K562 (cell line): ENCODE data around the gene PPP1R10. TPM values are rescaled to one million over a fixed set of nuclear protein-coding genes. Genes with fewer than 3 reads are reported as not detected.
A peak's percentile ranks its signal among the peaks of the same experiment; 100 is the strongest.

Source experiments
- BACH1 ChIP-seq: fragments of 200-800 bp; sonication (Bioruptor generic); IDR thresholded peaks from 2 replicates; pipeline ENCODE4 v1.6.1; 2016; ENCODE audit warnings: missing genetic modification characterization, missing compliant biosample characterization
- COPS2 ChIP-seq: fragments of 450-650 bp; conservative IDR thresholded peaks from 2 replicates; pipeline ENCODE4 v1.6.1; 2016; ENCODE audit warnings: mild to moderate bottlenecking, moderate library complexity
- CXXC5 ChIP-seq: fragments of 250-450 bp; sonication (Bioruptor Pico); IDR thresholded peaks from 2 replicates; pipeline ENCODE4 v1.8.0; 2022; ENCODE audit warnings: inconsistent platforms, mild to moderate bottlenecking, moderate library complexity
- DPF2 ChIP-seq: fragments of 450-650 bp; IDR thresholded peaks from 2 replicates; pipeline ENCODE4 v1.6.1; 2016
- FOXA1 ChIP-seq: fragments of 450-650 bp; IDR thresholded peaks from 2 replicates; pipeline ENCODE4 v1.6.1; 2016; ENCODE audit warnings: mild to moderate bottlenecking, borderline replicate concordance
- FOXK1 ChIP-seq: sonication (generic); formaldehyde crosslinking; IDR thresholded peaks from 2 replicates; pipeline ENCODE4 v1.8.0; 2022; ENCODE audit warnings: missing genetic modification reagents, mild to moderate bottlenecking, borderline replicate concordance
- KLF1 ChIP-seq: fragments of 450-650 bp; IDR thresholded peaks from 2 replicates; pipeline ENCODE4 v1.6.1; 2016; ENCODE audit warnings: missing genetic modification characterization, missing compliant biosample characterization
- MEIS2 ChIP-seq: fragments of 450-650 bp; IDR thresholded peaks from 2 replicates; pipeline ENCODE4 v1.6.1; 2014; ENCODE audit warnings: mild to moderate bottlenecking; ENCODE audit not compliant: partially characterized antibody
- RBM25 ChIP-seq: fragments of 200-400 bp; formaldehyde crosslinking; IDR thresholded peaks from 2 replicates; pipeline ENCODE4 v1.6.1; 2018; ENCODE audit warnings: low read length, low read depth, moderate library complexity; ENCODE audit not compliant: severe bottlenecking
- RREB1 ChIP-seq: fragments of 250-450 bp; sonication (Bioruptor Pico); IDR thresholded peaks from 2 replicates; pipeline ENCODE4 v1.4.0; 2020
- SRF ChIP-seq, 2 experiments: fragments of 250-450, 450-650 bp in 1 of 2; sonication (Bioruptor Pico) in 1 of 2; sonication (generic) in 1 of 2; formaldehyde crosslinking; IDR thresholded peaks; 2 replicates each; pipeline versions ENCODE4 v1.5.0 to v1.5.1; 2020 to 2022; ENCODE audit warnings: mild to moderate bottlenecking in 1 of 2, missing genetic modification reagents in 1 of 2
- TSC22D4 ChIP-seq: fragments of 450-650 bp; IDR thresholded peaks from 2 replicates; pipeline ENCODE4 v1.6.1; 2016; ENCODE audit warnings: missing genetic modification characterization, missing biosample characterization, control low read depth
- ZBTB11 ChIP-seq, 3 experiments: fragments of 200-800 bp in 1 of 3; fragments of 250-450 bp in 1 of 3; fragments of 450-650 bp in 1 of 3; sonication (Bioruptor Pico) in 1 of 3; sonication (Bioruptor generic) in 1 of 3; formaldehyde crosslinking in 1 of 3; IDR thresholded peaks; 2 replicates each; pipeline versions ENCODE4 v1.6.1 to v1.8.0; 2016 to 2022; ENCODE audit warnings: mild to moderate bottlenecking in 2 of 3, missing genetic modification characterization in 2 of 3, missing compliant biosample characterization in 1 of 3, moderate library complexity in 1 of 3
- ZBTB17 ChIP-seq: fragments of 450-650 bp; formaldehyde crosslinking; IDR thresholded peaks from 2 replicates; pipeline ENCODE4 v1.4.0; 2020; ENCODE audit warnings: mild to moderate bottlenecking
- ZNF280A ChIP-seq: fragments of 450-650 bp; IDR thresholded peaks from 2 replicates; pipeline ENCODE4 v1.6.1; 2018; ENCODE audit warnings: mild to moderate bottlenecking, low read depth; ENCODE audit not compliant: partially characterized antibody
- ZNF695 ChIP-seq: fragments of 450-650 bp; formaldehyde crosslinking; IDR thresholded peaks from 2 replicates; pipeline ENCODE4 v1.4.0; 2020; ENCODE audit warnings: mild to moderate bottlenecking, moderate library complexity
- polyA plus RNA-seq, 8 experiments: library from polyadenylated mRNA; depleted of rRNA in 4 of 8; stranded (reverse) in 5 of 8; unstranded in 3 of 8; fragments of >200 nt; fragmentation: Nextera tagmentation in 2 of 8; fragmentation: Illumina TruSeq in 1 of 8; extraction: Ambion mirVana in 2 of 8; extraction: Trizol in 1 of 8; gene quantifications; 2 replicates each; pipeline versions ENCODE4 v1.2.1 to v1.2.3, GENCODE V29; 2011 to 2014; ENCODE audit warnings: inconsistent platforms in 1 of 8, missing spikeins in 1 of 8
- total RNA-seq, 7 experiments: library from RNA; depleted of rRNA in 6 of 7; stranded (reverse); fragments of >200 nt in 6 of 7; fragmentation: Illumina TruSeq in 2 of 7; extraction: Trizol in 2 of 7; gene quantifications; 2 replicates each; pipeline versions ENCODE4 v1.2.1 to v1.2.3, GENCODE V29; 2011 to 2021; ENCODE audit warnings: low replicate concordance in 1 of 7

Gene PPP1R10
- total and polyA plus RNA-seq, 9 of the 15 experiments (the other 6 are each of a cell fraction or from before 2014, with no cell fraction given) = 14.1 to 65.5 (median 32.6) TPM

GRCh38 chr6:30571075-30571761 lies 45.8 kb downstream of the PPP1R10 start, which contains the start of gene ABCF1 (continued):
- TF ChIP-seq RREB1 (CRISPR knock-in tag) (0 out of 2 replicates have a peak, but pooled peaks have one; percentile 35), DPF2 (peak; percentile 40; the same call in 1 of the 2 replicates), TSC22D4 (tag) (no peak), COPS2 (no peak), MEIS2 (peak; percentile 83), ZNF280A (no peak), FOXA1 (no peak), ZNF695 (CRISPR knock-in tag) (no peak), ZBTB11 (CRISPR knock-in tag; IDR thresholded peaks at IDR 0.05) (peak in 2 of 3 experiments; percentile 81 to 94; a peak in 4 of 6 replicates), KLF1 (tag) (peak; percentile 49; the same call in 1 of the 2 replicates), CXXC5 (CRISPR knock-in tag) (peak; percentile 98), FOXK1 (CRISPR knock-in tag) (peak; percentile 90), BACH1 (tag) (no peak), SRF (CRISPR knock-in tag; IDR thresholded peaks at IDR 0.05) (peak in 1 of 2 experiments; percentile 73; a peak in 2 of 4 replicates), ZBTB17 (CRISPR knock-in tag) (peak; percentile 90), RBM25 (no peak)
